HG03432 (cell line): ENCODE measurements around the gene CCDC78.
"Not testable (repeated sequence)": the region's sequence is repeated elsewhere in the genome, so short reads cannot be mapped to it uniquely, and the experiment has no call there.

ENCODE experiments used
- ATAC-seq: cut with Tn5 transposase; IDR thresholded peaks from one replicate; pipeline ENCODE4 v1.9.1; 2021; ENCODE audit warnings: mild to moderate bottlenecking, moderate library complexity; ENCODE audit not compliant: unreplicated experiment

The CCDC78 gene

GRCh38 chr16:695355-696089 lies 30.7 kb downstream of the CCDC78 start:
- no peak for ATAC-seq

DNA sequence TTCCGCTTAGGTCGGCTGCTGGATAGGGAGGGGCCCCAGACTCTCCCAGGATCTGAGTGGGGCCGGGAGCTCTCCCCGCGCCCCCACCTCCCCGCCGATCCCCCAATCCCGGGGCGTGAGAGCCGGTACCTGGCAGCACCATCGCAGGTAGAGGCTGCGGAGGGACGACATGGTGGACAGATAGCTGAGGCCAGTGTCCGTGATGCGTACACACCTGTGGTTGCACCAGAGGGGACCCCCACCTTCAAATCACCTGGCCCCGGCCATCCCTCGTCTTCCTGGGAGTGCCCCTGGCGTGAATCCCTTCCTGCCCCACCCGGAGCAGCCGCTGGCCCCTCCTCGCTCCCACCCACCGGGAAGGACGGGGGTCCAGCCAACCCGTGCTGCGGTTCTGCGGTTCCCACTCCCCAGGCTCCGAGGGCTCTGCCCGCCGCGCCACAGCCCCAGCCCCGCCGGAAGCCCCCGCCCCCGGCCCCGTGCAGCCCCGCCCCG lies 31.3 kb downstream of the CCDC78 start:
- no peak for ATAC-seq

DNA sequence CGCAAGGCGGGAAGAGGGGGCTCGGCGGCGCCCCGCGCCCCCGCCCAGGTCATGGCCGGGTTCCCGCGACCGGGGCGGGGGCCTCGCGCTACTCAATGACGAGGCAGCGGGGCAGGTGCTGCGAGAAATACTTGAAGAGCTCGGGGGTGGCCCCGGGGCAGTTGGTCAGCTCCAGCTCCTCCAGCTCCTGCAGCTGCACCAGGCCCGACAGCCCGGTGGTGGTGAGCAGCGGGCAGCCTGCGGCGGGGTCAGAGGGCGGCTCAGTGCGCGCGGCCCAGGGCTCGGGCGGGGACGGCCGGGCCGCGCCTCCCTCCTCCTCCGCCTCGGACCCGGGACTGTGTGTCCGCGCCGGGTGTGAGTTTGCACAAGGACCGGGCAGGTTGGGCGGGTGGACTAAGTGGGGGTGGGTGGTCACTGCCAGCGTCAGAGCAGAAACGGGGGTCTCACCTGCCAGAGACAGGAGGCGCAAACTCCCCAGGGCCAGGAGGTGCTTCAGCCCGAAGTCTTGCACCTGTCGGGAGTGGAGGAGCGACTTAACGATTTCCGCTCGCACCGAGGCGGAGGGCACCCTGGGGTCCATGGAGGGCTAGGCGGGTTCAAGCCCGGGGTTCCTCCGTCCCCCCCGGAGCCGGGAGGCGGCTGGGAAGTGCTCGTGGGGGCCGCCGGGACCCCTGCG lies 31.9 kb downstream of the CCDC78 start:
- ATAC-seq = no peak

DNA sequence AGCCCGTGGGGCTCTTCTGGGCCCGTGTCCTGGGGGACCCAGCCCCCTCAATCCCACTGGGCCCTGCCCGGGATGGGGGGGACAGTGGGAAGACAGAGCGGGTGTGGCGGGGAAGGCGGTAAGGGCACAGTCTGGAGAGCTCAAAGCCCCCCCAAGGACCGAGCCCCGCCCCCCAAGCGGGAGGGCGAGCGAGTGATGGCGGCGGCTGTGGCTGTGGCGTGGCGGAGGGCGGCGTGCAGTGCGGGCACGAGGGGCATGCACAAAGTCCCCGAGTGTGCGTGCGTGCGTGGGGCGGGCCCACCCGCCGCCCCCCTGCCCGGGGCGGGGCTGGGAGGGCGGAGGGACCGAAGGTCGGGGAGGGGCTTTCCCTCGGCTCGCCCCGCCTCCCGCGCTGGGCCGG lies 32.5 kb downstream of the CCDC78 start:
- ATAC-seq = no peak

DNA sequence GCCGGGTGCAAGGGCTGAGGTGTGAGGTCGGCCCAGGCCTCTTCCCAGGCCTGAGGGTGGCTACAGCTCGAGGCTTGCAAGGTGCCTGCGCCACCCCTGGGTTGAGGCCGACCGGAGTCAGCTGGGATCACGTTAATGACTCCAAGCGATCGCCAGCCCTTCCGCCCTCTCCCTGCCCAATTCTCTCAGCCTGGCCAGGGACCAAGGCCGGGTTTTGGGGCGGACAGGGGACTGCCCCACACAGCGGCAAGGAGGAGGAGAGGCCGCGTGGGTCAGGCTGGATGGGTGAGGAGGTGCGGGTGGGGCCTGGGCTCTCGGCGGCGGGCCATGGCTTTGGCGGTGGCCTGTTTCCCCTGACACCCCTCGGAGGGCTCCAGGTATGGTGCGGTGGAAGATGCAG lies 32.9 kb downstream of the CCDC78 start:
- ATAC-seq = no peak

GRCh38 chr16:692356-693108 lies 33.7 kb downstream of the CCDC78 start:
- no peak for ATAC-seq

GRCh38 chr16:691242-691641 lies 35.0 kb downstream of the CCDC78 start:
- ATAC-seq = not testable (repeated sequence)

DNA sequence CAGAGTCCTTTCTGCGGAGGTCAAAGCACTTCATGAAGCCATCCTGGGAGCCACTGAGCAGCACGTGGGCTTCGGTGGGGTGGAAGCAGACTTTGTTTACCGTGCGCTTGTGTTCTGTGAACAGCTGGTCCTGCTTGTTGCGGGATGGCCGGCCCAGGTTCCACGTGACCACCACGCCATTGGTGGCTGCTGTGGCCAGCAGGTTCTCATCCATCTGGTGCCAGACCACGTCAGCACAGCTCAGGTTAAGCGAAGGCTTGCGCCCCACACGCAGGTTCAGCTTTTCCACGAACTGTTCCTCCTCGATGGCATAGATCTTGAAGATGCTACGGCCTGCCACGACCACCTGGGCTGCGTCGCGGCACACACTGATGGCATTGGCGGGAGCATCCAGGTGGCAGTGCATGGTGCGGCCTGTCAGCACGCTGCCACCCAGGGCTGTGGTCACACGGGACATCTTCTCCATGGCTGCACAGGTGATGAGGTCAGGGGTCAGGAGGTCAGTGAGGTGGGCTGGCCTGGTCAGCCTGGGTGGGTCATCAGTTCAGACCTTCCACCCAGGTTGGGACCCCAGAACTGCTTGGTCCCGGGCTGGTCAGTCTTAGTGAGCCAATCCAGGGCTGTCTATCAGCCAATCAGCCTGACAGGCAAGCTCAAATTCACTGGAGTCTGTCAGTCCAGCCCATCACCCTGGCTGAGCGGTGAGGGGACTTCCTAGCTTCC lies 36.9 kb downstream of the CCDC78 start:
- no peak for ATAC-seq

- no peak for ATAC-seq
Measured at GRCh38 chr16:687499-687898, 38.7 kb downstream of the CCDC78 start.

DNA sequence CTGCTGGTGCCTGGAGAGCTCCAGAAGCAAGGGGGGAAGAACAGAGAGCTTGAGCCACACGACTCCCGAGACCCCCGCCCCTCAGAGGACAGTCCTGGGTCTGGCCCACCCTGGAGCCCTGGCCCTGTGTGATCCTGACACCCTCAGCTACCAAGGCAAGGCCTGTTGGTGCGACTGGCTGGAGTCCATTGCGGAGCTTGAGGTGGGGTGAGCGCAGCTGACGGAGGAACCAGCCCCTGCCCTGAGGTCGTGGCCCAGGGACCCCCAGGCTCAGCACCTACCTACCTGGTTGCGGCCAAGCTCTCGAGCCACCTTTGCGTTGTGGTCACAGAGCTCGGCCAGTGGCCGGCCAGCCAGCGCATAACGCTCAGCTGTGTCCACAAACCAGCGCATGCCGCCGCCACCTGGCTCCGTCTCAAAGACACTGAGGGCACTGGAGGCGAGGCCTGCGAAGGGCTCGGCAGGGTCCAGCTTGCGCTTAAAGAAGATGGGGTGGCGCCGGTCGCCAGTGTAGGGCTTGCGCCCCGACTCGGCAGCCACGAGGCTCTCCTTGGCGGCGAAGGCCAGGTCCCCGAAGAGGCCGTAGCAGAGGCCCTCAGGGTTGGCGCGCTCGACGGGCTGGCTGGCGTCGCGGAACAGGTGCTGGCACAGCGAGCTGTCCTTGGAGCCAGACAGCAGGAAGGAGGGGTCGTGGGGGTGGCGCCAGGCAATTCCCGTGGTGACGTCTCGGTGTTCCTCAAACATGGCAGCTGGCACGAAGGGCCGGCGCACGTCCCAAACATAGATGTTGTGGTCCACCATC lies 39.6 kb downstream of the CCDC78 start:
- no peak for ATAC-seq

DNA sequence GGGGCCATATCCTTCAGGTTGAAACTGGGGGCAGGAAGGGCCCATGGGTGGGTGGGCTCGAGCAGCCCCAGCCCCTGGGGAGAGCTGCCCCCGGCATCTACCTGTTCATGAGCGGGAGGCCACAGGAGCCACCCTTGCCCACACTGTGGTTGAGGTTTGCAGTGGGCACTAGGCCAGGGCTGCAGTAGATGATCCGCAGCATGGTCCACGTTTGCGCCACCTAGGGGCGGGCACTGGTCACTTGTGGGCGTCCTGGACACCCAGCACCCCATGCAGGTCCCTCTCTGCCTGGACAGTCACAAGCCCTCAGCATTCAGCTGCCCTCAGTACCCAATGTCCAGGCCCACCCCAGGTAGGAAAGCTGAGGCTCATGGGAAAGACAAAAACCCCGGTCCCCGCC lies 40.3 kb downstream of the CCDC78 start:
- no peak for ATAC-seq

DNA sequence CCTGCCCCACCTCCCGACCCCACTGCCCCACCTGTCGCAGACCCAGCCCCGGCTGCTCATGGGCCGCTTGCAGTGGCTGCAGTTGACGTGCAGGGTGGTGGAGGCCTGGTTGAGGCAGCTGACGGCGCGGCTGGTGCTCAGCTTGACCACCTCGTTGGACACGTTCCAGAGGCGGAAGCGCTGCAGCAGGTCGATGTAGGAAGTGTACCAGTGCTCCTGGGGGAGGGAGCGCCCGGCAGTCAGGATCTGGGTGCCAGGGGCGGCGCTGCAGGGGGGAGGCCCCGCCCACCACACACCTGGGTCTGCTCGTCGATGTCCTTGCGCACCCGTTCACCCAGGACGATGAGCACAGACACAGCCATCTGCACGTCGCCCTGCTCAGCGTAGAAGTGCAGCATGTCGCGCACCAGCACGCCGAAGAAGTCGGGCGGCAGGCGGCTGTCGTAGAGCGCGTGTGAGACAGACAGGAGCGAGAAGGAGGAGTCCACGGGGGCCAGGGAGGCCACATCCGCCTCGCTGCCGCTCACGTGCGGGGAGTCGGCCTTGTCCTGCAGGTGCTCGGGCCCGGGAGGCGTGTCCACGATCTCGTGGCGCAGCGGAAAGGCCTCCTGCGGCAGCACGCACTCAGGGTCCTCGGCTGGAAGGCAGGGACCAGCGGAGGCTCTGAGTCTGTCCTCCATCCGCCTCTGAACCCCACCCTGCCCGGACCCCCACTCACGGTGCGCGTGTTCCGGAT lies 41.1 kb downstream of the CCDC78 start:
- no peak for ATAC-seq

GRCh38 chr16:684071-684794 lies 42.0 kb downstream of the CCDC78 start, which contains the start of gene JMJD8:
JMJD8 (minus strand) TSS chr16:684334; CDS start chr16:684319, 15 bp downstream.
- ATAC-seq = peak; percentile 61

- ATAC-seq = no peak
Measured at GRCh38 chr16:683396-684070, 42.7 kb downstream of the CCDC78 start.

DNA sequence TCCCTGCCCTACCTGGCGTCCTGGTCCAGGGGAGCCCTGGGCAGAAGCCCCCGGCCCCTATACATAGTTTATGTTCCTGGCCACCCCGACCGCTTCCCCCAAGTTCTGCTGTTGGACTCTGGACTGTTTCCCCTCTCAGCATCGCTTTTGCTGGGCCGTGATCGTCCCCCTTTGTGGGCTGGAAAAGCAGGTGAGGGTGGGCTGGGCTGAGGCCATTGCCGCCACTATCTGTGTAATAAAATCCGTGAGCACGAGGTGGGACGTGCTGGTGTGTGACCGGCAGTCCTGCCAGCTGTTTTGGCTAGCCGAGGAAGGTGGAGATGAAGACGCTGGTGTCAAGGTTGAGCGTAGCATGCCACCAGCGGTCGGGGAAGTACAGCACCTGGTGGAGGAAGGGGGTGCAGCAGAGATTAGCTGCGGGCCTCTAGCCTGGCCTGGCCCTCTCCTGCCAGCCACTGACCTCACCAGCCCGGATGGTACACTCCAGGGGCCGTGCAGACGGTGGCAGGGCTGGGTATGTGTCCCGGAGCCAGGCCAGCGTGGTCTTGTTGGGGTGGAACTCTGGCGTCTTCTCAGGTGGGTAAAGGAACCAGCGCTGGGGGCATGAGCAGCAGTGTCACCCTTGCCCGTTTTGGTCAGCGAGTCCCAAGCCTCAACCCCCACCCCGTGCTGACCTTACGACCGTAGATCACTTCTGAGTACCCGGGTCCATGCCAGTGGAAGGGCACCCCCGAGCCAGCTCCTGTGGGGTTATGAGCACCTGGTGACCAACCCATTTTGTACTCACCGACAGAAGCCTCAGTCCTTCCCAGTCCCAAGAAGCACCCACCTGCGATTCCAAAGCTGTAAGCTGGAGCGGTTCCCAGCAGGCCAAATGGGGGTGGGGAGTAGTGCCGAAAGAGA lies 43.5 kb downstream of the CCDC78 start:
- no peak for ATAC-seq

- no peak for ATAC-seq
Measured at GRCh38 chr16:681746-682427, 44.4 kb downstream of the CCDC78 start.
